Measurements from ENCODE around the gene OTULIN.

The OTULIN gene

GRCh38 chr5:14744296-14745187 is 80.0 kb downstream of the OTULIN start:
- DNase-seq = no peak

GRCh38 chr5:14745188-14745563 is 80.7 kb downstream of the OTULIN start:
- no peak for DNase-seq

- no peak for DNase-seq
Observed at GRCh38 chr5:14745753-14746152, 81.2 kb downstream of the OTULIN start.

GRCh38 chr5:14748180-14748900 is 83.8 kb downstream of the OTULIN start:
- no peak for DNase-seq

Data from DMS 273 treated with DMSO at 0.1 percent for 48 hours (cell line).